Stimulated activated naive CD8-positive, alpha-beta T cell treated with anti-CD3 and anti-CD28 coated beads, Interleukin-15, amount 100 ng/mL, for 72 hours (primary cell): Measurements from ENCODE around the gene RAB24.
A peak's percentile ranks its signal among the peaks of the same experiment; 100 is the strongest.

Source experiments
- ATAC-seq: fragments of 150-1000 bp; cut with Tn5 transposase; 2 replicates; pipeline ENCODE4 v1.10.0; 2021; ENCODE audit warnings: mild to moderate bottlenecking, moderate library complexity
- DNase-seq, 2 donors: peaks; one replicate each; pipeline ENCODE4 v3.0.0; 2021 to 2022
- H3K27ac Mint-ChIP-seq, 2 donors: one replicate each; pipeline ENCODE4 v1.8.0; 2022; ENCODE audit warnings: mild to moderate bottlenecking in 2 of 2, mixed read lengths in 2 of 2, moderate library complexity in 2 of 2
- H3K27me3 Mint-ChIP-seq: one replicate; pipeline ENCODE4 v1.8.0; 2022; ENCODE audit warnings: mixed read lengths
- H3K4me1 Mint-ChIP-seq: one replicate; pipeline ENCODE4 v1.8.0; 2022; ENCODE audit warnings: mild to moderate bottlenecking, mixed read lengths
- H3K4me3 Mint-ChIP-seq, 2 donors: one replicate each; pipeline ENCODE4 v1.8.0; 2022; ENCODE audit warnings: mild to moderate bottlenecking in 2 of 2, mixed read lengths in 2 of 2, moderate library complexity in 1 of 2
- H3K9me3 Mint-ChIP-seq, 2 donors: one replicate each; pipeline ENCODE4 v1.8.0; 2022; ENCODE audit warnings: mixed read lengths in 2 of 2

The RAB24 gene

DNA sequence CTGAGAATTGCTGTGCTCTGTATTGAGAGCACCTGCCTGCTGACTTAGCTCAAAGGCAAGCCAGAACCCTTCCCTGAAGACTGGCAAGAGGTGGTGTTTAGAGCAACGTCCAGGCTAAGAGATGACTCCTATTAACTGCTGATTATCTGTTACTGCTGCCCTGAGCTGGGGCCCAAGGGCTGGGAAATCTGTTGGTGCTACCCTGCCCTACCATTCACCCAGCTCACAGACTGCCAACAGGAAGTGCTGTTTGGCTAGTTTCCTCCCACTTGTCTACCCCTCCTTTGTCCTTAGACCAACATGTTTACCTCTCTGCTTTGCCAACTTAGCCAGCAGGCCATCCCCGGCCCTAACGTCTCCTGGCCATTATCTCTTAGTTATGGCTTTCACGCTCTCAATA, 6.9 kb downstream of the RAB24 start:
- Mint-ChIP-seq H3K27ac (peak overlapping the region; percentile 52 to 76), H3K27me3 (no peaks in the 10 kb centered on the region), H3K9me3 (no peaks in the 10 kb centered on the region), H3K4me3 (peak overlapping the region in 1 of 2 donors; percentile 5), H3K4me1 (peaks cover 68% of the 10 kb centered on the region)
- DNase-seq: no peak
- ATAC-seq: no peak

DNA sequence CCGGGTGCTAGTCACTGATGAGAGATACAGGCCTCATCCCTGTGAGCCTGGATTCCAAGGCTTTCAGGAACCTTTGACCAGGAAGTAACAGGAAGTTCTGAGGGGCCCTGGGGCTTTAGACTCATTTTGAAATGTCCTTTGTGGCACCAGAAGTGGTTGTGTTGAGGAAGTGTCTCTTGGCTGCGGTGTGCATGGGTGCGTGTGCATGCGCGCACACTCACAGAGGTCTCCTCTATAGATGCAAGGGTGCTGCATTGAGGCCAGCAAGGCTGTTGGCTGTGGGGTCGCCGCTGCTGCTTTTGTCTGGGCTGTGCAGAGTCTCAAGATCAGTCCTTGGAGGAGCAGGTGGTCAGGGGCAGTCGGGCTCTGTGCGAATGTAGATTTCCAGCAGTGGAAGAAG, 7.6 kb downstream of the RAB24 start:
- DNase-seq (no peak), ATAC-seq (no peak)
- Mint-ChIP-seq H3K9me3 (no peaks in the 10 kb centered on the region), H3K4me1 (peaks cover 61% of the 10 kb centered on the region), H3K27me3 (no peaks in the 10 kb centered on the region), H3K27ac (peak overlapping the region; percentile 23 to 76), H3K4me3 (peak overlapping the region in 1 of 2 donors; percentile 37)

DNA sequence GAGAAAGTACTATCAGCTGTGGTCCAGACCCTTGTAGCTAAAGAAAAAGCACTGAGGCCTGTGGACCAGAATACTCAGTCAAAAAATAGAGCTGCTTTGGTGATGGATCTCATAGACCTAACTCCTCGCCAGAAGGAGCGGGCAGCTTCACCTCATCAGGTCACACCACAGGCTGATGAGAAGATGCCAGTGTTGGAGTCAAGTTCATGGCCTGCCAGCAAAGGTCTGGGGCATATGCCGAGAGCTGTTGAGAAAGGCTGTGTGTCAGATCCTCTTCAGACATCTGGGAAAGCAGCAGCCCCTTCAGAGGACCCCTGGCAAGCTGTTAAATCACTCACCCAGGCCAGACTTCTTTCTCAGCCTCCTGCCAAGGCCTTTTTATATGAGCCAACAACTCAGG, 8.9 kb downstream of the RAB24 start:
- Mint-ChIP-seq H3K4me3 (no peak overlapping the region), H3K27ac (no peak overlapping the region), H3K9me3 (no peaks in the 10 kb centered on the region), H3K27me3 (no peaks in the 10 kb centered on the region), H3K4me1 (peaks cover 48% of the 10 kb centered on the region)
- DNase-seq (no peak), ATAC-seq (no peak)

DNA sequence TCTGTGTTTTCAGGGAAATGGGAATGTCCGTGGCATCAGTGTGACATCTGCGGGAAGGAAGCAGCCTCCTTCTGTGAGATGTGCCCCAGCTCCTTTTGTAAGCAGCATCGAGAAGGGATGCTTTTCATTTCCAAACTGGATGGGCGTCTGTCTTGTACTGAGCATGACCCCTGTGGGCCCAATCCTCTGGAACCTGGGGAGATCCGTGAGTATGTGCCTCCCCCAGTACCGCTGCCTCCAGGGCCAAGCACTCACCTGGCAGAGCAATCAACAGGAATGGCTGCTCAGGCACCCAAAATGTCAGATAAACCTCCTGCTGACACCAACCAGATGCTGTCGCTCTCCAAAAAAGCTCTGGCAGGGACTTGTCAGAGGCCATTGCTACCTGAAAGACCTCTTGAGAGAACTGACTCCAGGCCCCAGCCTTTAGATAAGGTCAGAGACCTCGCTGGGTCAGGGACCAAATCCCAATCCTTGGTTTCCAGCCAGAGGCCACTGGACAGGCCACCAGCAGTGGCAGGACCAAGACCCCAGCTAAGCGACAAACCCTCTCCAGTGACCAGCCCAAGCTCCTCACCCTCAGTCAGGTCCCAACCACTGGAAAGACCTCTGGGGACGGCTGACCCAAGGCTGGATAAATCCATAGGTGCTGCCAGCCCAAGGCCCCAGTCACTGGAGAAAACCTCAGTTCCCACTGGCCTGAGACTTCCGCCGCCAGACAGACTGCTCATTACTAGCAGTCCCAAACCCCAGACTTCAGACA, 9.5 kb downstream of the RAB24 start:
- no peaks in the 10 kb centered on the region for H3K27me3 Mint-ChIP-seq
- peaks cover 42% of the 10 kb centered on the region for H3K4me1 Mint-ChIP-seq
- no peak overlapping the region for H3K4me3 Mint-ChIP-seq
- H3K9me3 Mint-ChIP-seq: no peaks in the 10 kb centered on the region
- ATAC-seq: no peak
- no peak for DNase-seq
- H3K27ac Mint-ChIP-seq: peak overlapping the region; percentile 19 to 40

DNA sequence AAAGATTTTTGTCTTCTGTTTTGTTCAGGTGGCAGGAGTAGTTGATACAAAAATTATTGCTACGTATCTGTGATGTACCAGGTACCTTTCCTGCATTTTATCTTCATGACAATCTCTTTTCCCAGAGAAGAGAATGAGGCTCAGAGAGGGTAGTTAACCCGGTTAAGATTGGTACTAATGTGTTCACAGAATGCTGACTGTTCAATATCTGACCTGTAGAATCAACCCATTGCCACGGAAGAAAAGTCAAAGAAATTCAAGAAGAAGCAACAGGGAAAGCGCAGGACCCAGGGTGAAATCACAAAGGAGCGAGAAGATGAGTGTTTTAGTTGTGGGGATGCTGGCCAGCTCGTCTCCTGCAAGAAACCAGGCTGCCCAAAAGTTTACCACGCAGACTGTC, 11.8 kb downstream of the RAB24 start:
- Mint-ChIP-seq H3K4me3 (no peak overlapping the region), H3K9me3 (no peaks in the 10 kb centered on the region), H3K27ac (no peak overlapping the region), H3K27me3 (no peaks in the 10 kb centered on the region), H3K4me1 (peaks cover 24% of the 10 kb centered on the region)
- ATAC-seq (no peak), DNase-seq (no peak)

DNA sequence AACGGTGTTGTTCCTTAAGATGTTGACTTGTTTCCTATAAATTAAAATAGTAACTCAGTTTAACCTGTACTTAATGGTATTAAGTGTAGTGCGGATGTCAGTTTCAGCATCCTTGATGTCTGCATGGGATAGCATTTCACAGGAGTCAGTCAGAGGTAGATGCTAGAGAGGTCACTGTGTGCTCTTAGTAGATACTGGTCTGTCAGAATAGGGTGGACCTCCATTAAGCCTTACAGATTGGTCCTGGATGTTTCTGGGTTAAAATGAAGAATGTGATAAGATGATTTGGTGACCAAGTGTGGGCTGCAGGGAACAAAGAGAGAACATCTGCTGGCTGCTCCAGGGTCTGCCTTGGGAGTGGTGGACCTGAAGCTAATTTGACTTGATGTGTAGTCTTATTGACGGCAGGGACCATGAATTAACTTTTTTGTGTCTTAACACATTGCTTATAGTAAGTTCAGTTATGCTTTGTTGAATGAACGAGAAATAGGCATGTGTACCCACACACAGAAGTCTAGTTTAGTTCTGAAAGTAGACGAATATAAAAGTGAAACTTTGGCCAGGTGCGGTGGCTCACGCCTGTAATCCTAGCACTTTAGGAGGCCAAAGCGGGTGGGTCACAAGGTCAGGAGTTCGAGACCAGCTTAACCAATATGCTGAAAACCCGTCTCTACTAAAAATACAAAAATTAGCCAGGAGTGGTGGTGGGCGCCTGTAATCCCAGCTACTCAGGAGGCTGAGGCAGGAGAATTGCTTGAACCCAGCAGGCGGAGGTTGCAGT, 12.5 kb downstream of the RAB24 start:
- H3K4me3 Mint-ChIP-seq: no peak overlapping the region
- ATAC-seq: no peak
- peaks cover 17% of the 10 kb centered on the region for H3K4me1 Mint-ChIP-seq
- H3K27ac Mint-ChIP-seq: peak overlapping the region in 1 of 2 donors; percentile 45
- H3K27me3 Mint-ChIP-seq: no peaks in the 10 kb centered on the region
- no peaks in the 10 kb centered on the region for H3K9me3 Mint-ChIP-seq
- DNase-seq: no peak

DNA sequence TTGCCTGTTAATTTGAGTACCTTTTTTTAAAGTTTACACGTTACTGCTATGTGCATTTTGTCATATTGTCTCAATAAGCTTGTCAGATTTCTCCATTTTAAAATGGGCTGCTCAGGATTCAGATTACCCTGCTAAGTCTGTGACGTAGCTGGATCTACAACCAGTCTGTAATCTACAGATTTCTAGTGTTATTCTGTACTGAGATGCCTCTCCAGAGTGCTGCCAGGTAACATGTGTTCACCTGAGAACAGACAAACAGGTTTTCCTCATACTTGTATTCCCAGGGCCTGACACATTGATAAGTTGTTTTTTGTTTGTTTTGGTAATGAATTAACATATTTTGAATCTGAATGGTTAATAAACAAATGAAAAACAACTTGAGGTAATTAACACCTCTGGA, 15.3 kb downstream of the RAB24 start:
- H3K4me3 Mint-ChIP-seq: no peak overlapping the region

DNA sequence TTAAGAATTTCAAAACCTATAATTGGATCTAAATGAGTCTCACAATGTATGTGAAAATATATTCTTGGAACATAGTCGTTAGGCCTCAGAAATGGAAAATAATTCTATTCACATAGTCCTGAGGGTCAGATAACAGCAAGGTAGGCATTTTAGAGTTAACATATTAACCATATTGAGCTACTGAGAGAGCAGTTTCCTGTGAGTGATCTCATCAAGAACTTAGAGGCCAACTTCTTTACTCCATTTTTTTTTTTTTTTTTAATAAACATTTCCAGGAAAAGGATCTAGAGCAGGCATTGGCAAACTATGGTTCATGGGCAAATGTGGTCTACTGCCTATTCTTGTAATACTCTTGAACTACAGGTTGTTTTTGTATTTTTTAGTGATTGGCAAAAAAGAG, 26.6 kb downstream of the RAB24 start:
- H3K27me3 Mint-ChIP-seq: no peaks in the 10 kb centered on the region
- no peak for ATAC-seq
- H3K27ac Mint-ChIP-seq: peak overlapping the region in 1 of 2 donors; percentile 92
- no peak overlapping the region for H3K4me3 Mint-ChIP-seq
- no peak for DNase-seq
- H3K9me3 Mint-ChIP-seq: no peaks in the 10 kb centered on the region
- H3K4me1 Mint-ChIP-seq: peaks cover 9% of the 10 kb centered on the region

More for the DNA sequence above, 15.3 kb downstream of the RAB24 start:
- no peak for DNase-seq
- Mint-ChIP-seq H3K4me1 (no peaks in the 10 kb centered on the region), H3K27me3 (no peaks in the 10 kb centered on the region), H3K9me3 (no peaks in the 10 kb centered on the region), H3K27ac (no peak overlapping the region)
- ATAC-seq: no peak

DNA sequence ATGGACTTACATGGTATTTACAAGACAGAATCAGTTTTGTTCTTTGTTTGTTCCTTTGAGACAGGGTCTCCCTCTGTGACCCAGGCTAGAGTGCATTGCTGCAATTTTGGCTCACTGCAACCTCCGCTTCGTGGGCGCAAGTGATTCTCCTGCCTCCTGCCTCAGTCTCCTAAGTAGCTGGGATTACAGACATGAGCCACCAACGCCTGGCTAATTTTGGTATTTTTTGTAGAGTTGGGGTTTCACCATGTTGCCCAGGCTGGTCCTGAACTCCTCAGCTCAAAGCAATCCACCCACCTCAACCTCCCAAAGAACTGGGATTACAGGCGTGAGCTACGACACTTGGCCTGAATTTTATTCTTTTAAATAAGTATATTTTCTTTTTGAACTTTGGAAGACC, 27.6 kb downstream of the RAB24 start:
- no peak overlapping the region for H3K27ac Mint-ChIP-seq
- ATAC-seq: no peak
- H3K4me3 Mint-ChIP-seq: no peak overlapping the region
- no peaks in the 10 kb centered on the region for H3K9me3 Mint-ChIP-seq
- H3K27me3 Mint-ChIP-seq: no peaks in the 10 kb centered on the region
- no peak for DNase-seq
- H3K4me1 Mint-ChIP-seq: peaks cover 9% of the 10 kb centered on the region

DNA sequence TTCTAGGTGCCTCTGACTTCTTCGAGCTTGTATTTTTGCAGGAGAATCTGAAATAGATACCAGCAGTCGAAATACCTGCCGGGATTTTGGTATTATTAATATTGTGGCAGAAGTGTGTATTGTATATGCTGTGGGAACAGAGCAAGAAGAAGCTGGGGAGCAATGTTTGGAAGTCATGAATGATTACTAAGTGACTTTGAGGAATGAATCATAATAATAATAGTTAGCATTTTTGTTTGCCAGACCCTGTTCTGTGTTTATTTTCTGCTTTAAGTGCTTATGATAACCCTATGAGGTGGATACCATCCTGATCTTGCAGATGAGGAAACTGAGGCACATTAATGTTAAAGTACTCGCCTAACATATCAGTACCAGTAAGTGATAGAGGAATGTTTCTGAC, 32.4 kb downstream of the RAB24 start:
- Mint-ChIP-seq H3K27me3 (no peaks in the 10 kb centered on the region), H3K9me3 (no peaks in the 10 kb centered on the region), H3K27ac (no peak overlapping the region), H3K4me1 (no peaks in the 10 kb centered on the region), H3K4me3 (no peak overlapping the region)
- ATAC-seq (no peak), DNase-seq (no peak)

DNA sequence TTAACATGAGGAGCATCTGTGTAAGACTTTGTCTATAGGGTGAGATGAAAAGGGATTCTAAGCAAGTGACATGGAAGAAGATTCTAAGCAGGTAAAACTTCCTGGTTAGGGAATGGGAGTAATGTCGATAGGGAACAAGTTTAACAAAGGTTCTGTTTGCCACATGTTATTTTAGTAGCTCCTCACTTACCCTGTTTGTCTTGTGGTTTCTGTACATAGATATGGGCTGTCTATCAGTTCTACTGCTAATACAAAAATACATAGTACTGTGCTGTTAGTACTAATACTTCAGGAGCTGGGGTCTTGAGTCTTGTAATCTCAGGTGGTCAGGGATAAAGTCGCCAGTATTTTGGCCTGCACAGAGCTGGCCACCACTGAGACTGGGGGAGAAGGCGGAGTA, 32.9 kb downstream of the RAB24 start:
- Mint-ChIP-seq H3K9me3 (no peaks in the 10 kb centered on the region), H3K27ac (peak overlapping the region in 1 of 2 donors; percentile 23), H3K27me3 (no peaks in the 10 kb centered on the region), H3K4me1 (no peaks in the 10 kb centered on the region), H3K4me3 (no peak overlapping the region)
- ATAC-seq: no peak
- no peak for DNase-seq

DNA sequence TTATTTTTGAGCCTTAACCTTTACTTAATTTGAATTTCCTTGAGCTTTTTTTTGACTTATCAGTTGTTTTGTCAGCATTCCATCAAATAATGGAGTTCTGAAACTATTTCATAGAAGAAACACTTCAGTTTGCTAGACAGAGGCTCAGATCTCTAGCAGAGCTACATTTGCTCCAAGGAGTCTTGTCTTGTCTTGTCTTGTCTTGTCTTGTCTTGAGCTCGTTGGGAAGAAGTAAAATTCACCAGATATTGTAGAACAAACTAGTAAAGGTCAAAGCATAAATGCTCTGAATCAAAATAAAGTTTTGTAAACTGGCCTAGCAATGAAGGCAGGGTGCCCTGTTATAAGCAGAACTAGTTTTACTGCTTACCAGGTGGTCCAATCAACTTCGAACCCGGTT, 33.5 kb downstream of the RAB24 start:
- Mint-ChIP-seq H3K27ac (no peak overlapping the region), H3K27me3 (no peaks in the 10 kb centered on the region), H3K9me3 (no peaks in the 10 kb centered on the region), H3K4me3 (no peak overlapping the region), H3K4me1 (no peaks in the 10 kb centered on the region)
- DNase-seq (no peak), ATAC-seq (no peak)

DNA sequence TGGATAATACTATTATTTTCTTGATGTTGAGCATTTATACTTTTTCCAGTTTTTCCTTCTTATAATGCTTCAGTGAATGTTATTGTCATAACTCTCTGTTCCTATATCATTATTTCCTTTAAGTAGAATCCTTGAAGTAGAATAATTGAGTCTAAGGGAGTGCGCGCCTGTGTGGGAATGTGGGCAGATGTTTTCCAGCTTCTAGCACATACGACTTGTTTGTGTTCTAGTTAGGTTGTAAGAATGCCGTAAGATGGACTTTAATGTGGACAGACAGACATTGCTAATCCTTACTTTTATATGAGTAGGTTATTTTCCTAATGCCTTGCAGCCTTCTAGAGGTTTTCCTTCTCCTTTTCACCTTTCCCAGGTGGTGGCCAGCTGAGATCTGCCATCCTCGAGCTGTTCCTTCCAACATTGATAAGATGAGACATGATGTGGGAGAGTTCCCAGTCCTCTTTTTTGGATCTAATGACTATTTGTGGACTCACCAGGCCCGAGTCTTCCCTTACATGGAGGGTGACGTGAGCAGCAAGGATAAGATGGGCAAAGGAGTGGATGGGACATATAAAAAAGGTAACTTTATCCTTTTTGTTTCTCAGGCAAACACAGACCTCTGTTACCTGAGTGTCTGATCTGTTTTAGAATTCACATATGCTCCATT, 34.2 kb downstream of the RAB24 start:
- Mint-ChIP-seq H3K4me3 (no peak overlapping the region), H3K9me3 (no peaks in the 10 kb centered on the region), H3K4me1 (no peaks in the 10 kb centered on the region), H3K27me3 (no peaks in the 10 kb centered on the region), H3K27ac (peak overlapping the region in 1 of 2 donors; percentile 34)
- ATAC-seq: no peak
- no peak for DNase-seq

DNA sequence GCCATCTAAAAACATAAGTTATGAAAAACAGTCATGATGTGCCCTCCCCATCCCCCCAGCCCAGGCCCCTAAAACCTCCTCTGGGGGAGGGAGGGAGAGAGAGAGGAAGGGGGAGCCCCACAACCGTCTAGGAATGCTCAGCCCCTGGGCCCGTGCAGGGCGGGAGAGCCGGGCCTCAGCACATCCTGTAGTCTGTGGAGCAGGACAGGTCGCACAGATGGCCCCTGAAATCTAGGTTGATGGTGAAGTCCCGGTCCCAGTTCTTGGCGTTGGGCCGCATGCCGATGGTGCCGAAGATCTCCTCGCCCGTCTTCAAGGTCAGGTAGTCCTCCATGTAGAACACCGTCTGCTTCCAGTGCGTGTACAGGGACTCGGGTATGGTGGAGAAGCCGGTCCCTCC, 38.1 kb downstream of the RAB24 start:
- H3K27ac Mint-ChIP-seq: peak overlapping the region in 1 of 2 donors; percentile 19
- H3K4me1 Mint-ChIP-seq: no peaks in the 10 kb centered on the region
- no peaks in the 10 kb centered on the region for H3K27me3 Mint-ChIP-seq
- ATAC-seq: no peak
- H3K4me3 Mint-ChIP-seq: no peak overlapping the region
- DNase-seq: no peak
- no peaks in the 10 kb centered on the region for H3K9me3 Mint-ChIP-seq

DNA sequence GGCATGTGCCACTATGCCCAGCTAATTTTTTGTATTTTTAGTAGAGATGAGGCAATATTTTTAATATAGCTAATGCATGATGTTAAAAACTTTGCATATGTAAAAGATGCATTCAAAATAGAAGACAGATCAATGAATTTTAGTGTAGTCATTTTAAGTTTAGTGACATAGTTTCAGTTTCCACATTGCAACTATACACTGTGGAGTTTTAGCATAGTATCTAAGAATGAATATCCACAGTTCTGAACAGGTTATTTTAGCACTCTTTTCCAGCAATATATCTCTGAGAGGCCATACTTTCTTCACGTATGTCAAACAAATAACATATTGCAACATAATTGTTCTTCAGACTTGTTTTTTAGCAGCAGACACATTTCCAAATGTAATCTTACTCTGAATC, 39.3 kb downstream of the RAB24 start:
- Mint-ChIP-seq H3K4me3 (no peak overlapping the region), H3K4me1 (no peaks in the 10 kb centered on the region), H3K27ac (no peak overlapping the region), H3K9me3 (no peaks in the 10 kb centered on the region), H3K27me3 (no peaks in the 10 kb centered on the region)
- DNase-seq: no peak
- ATAC-seq: no peak

DNA sequence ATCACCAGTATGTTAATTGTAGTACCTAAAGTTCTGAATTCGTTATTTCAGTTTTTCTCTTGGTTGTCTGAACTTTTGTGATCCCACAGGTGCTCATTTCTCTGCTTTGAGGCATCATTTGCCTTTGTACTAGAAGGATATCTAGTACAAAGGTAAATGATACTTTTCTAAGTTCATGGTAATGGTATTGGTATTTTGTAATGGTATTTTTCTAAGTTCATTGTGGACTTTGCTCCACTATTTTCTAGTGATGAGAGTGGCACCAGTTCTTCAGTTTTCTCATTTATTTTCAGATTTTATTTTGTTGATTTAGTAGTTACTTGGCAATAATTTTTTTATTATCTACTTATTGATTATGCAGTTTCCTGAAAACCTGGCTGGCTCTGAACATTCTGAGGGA, 42.0 kb downstream of the RAB24 start:
- H3K27ac Mint-ChIP-seq: no peak overlapping the region
- H3K4me1 Mint-ChIP-seq: no peaks in the 10 kb centered on the region
- no peaks in the 10 kb centered on the region for H3K9me3 Mint-ChIP-seq
- DNase-seq (no peak), ATAC-seq (no peak)
- no peak overlapping the region for H3K4me3 Mint-ChIP-seq
- H3K27me3 Mint-ChIP-seq: no peaks in the 10 kb centered on the region
